ENCODE data around the gene LRMDA. TPM values are rescaled to one million over a fixed set of nuclear protein-coding genes. Genes with fewer than 3 reads are reported as not detected.
A peak's percentile ranks its signal among the peaks of the same experiment; 100 is the strongest.
"Not testable (repeated sequence)": the region's sequence is repeated elsewhere in the genome, so short reads cannot be mapped to it uniquely, and the experiment has no call there.

Gene LRMDA
- total RNA-seq, 1 donor: 32.6 TPM

- DNase-seq (ENCODE audit: low read depth in 2 of 3, low spot score in 2 of 3): no peak
These were observed 295.4 kb downstream of the LRMDA start for GRCh38 chr10:75726522-75727483.

GRCh38 chr10:75730847-75731246, 299.4 kb downstream of the LRMDA start:
- no peak for DNase-seq (ENCODE audit: low read depth in 2 of 3, low spot score in 2 of 3)

DNA sequence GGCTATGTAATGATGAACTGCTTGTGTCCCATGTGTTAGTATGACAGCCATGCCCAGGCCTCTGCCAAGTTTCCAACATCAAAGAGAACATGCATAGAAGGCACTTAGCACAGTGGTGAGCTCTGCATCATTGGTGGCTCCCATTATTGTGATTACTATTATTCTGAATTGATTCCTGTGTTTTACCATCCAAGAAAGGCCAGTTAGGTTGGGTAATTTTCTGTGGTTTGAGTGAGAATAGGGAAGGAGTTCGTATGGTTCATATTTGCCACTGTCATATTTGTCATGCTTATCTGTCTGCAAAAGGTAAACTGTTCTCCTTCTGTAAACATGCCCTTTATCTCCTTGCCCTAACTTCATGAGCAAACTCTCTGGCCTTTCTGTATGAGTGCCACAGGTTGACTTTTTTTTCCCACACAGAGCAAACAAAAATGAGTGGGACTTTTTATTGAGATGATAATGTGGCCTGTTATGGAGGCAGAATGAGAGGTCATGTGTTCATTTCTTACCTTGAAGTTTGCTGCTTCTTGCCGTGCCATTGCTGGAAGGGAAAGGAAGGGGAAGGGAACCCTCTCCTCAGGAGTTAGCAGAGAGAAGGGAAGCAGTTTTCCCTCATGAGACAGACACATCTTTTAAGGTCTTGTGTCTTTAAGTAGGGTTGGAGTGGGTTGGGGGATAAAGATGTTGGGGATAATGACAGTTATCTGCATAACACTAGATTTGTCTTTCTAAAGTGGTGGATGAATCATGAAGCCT, 301.9 kb downstream of the LRMDA start:
- DNase-seq (ENCODE audit: low read depth in 2 of 3, low spot score in 2 of 3): no peak

GRCh38 chr10:75736151-75736640, 304.8 kb downstream of the LRMDA start:
- no peak for DNase-seq (ENCODE audit: low read depth in 2 of 3, low spot score in 2 of 3)

GRCh38 chr10:75736889-75737579, 305.6 kb downstream of the LRMDA start:
- DNase-seq (ENCODE audit: low read depth in 2 of 3, low spot score in 2 of 3): no peak

DNA sequence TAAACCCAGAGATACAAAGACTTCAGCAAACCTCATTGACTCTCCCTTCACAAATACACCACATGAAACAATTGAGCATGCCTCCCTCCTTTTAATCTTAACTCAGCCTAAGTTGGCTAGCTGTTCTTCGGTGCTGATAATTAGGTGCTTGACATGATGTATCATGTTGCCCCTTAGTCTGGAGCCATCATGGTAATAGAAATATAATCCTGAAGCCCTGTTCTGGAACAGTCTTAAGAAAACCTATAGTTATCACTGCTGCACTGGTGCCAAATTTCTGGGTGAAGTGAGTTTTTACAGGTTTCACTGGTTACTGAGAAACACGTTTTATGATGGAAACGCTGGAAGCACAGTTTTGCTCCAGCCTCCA, 306.1 kb downstream of the LRMDA start:
- DNase-seq (ENCODE audit: low read depth in 2 of 3, low spot score in 2 of 3): no peak

- DNase-seq (ENCODE audit: low read depth in 2 of 3, low spot score in 2 of 3): no peak
These were observed 307.5 kb downstream of the LRMDA start for GRCh38 chr10:75738924-75739323.

GRCh38 chr10:75739414-75740143, 308.2 kb downstream of the LRMDA start:
- no peak for DNase-seq (ENCODE audit: low read depth in 2 of 3, low spot score in 2 of 3)

DNA sequence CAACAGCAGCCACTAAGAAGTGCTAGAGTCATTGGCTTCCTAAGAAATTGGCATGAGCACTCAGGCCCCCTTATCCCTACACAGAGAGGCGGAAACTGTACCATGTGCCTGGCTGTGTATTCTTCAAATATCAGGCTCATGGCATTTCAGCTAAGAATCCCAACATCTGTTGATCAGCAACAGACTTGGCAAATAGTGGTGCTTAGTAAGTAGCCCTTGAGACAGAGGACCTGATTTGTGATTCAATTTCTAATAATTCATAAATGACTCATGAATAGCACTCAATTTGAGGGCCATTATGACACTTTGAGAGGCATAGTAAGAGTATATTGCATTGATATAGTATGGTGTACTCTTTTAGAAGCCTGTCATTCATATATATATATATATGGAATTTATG, 309.1 kb downstream of the LRMDA start:
- no peak for DNase-seq (ENCODE audit: low read depth in 2 of 3, low spot score in 2 of 3)

DNA sequence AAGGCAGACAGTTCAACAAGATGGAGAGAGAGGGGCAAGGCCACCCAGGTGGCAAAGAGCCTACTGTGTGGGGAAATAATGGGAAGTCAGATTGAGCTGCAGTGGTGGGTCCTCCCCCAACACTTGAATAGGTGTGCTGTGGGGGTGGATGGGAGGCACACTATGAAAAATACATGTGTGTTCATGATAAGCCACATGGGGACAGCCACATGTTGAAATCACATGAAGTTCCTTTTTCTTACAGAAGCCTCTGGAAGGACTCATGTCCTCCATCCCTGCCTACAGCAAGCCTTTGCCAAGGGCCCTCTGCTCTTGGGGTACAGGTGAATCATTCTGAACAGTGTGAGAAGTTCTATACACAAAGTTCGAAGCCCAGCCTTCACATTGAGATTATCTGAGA, 310.9 kb downstream of the LRMDA start:
- DNase-seq (ENCODE audit: low read depth in 2 of 3, low spot score in 2 of 3): no peak

- no peak for DNase-seq (ENCODE audit: low read depth in 2 of 3, low spot score in 2 of 3)
These were observed 311.9 kb downstream of the LRMDA start for GRCh38 chr10:75743291-75743778.

GRCh38 chr10:75744261-75744660, 312.8 kb downstream of the LRMDA start:
- no peak for DNase-seq (ENCODE audit: low read depth in 2 of 3, low spot score in 2 of 3)

GRCh38 chr10:75746356-75746755, 314.9 kb downstream of the LRMDA start:
- DNase-seq (ENCODE audit: low read depth in 2 of 3, low spot score in 2 of 3): no peak

DNA sequence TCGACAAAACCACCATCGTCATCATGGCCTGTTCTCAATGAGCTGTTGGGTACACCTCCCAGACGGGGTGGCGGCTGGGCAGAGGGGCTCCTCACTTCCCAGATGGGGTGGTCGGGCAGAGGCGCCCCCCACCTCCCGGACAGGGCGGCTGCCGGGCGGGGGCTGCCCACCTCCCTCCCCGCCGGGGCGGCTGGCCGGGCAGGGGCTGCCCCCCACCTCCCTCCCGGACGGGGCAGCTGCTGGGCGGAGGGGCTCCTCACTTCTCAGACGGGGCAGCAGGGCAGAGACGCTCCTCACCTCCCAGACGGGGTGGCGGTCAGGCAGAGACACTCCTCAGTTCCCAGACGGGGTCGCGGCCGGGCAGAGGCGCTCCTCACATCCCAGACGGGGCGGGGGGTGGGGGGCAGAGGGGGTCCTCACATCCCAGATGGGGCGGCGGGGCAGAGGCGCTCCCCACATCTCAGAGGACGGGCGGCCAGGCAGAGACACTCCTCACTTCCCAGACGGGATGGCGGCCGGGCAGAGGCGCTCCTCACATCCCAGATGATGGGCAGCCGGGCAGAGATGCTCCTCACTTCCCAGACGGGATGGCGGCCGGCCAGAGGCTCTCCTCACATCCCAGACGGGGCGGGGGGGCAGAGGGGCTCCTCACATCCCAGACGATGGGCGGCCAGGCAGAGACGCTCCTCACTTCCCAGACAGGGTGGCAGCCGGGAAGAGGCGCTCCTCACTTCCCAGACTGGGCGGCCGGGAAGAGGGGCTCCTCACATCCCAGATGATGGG, 318.9 kb downstream of the LRMDA start:
- not testable (repeated sequence) for DNase-seq (ENCODE audit: low read depth in 2 of 3, low spot score in 2 of 3)

- no peak for DNase-seq (ENCODE audit: low read depth in 2 of 3, low spot score in 2 of 3)
These were observed 319.8 kb downstream of the LRMDA start for GRCh38 chr10:75751232-75751631.

- peak in 1 of 3 donors; percentile 44 for DNase-seq (ENCODE audit: low read depth in 2 of 3, low spot score in 2 of 3)
These were observed 322.2 kb downstream of the LRMDA start for GRCh38 chr10:75753621-75754020.

DNA sequence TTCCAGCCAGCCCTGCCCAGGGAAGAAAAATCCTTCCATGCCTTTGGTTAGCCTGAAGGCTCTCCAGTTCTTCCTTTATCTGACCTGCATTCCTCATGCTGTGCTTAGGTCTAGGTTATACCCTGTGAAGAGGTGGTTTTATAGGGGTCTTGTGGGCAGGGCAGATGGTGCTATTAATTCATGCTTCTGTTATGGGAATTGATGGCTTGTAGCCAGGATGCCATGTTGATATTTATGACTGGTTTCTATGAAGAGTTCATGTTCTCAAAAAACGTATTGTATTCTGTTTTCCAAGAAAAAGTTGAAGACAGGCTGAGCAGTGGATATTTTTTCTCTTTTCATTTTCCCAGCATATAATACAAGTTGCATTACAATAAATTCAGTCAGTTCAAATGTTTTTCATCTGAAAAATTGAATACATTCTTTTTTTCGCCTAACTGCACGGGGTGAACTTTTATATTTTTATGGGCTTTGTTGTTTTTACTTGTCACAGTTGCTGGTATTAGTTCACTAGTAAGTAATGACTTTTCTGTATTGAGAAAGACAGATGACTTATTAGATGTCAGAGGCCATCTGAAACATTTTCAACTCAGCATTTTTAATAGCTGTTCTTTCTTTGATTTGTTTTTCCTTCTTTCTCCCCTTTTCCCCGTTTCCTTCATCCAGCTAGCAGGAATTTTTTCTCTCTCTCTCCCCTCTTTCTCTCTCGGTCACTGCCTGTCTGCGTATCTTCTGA, 322.8 kb downstream of the LRMDA start:
- no peak for DNase-seq (ENCODE audit: low read depth in 2 of 3, low spot score in 2 of 3)

DNA sequence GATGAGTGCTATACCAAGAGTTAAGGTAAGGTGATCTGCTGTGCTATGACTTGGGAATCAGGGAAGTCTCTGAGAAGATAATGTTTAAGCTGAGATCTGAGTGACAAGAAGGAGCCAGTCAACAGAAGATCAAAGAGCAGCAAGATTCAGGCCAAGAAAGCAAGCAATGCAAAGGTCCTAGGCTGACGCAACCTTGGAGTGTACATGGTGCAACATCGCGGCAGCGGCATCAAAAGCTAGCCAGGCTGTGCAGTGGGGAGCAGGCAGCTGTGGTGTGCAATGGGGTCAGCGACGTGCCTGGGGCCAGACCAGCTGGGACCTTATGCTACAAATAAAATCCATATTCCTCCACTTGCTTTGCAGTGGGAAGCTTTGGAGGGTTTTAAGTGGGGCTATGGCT, 324.1 kb downstream of the LRMDA start:
- DNase-seq (ENCODE audit: low read depth in 2 of 3, low spot score in 2 of 3): no peak

GRCh38 chr10:75761289-75761688, 329.9 kb downstream of the LRMDA start:
- DNase-seq (ENCODE audit: low read depth in 2 of 3, low spot score in 2 of 3): no peak
